Thoracic aorta (tissue), 2 donors: ENCODE measurements around the gene ALDH1L1. TPM values are rescaled to one million over a fixed set of nuclear protein-coding genes. Genes with fewer than 3 reads are reported as not detected.
"Not testable (repeated sequence)": the region's sequence is repeated elsewhere in the genome, so short reads cannot be mapped to it uniquely, and the experiment has no call there.

Experiments used
- ATAC-seq: fragments of 150-250 bp; one replicate; pipeline ENCODE4 v1.8.0; 2017; ENCODE audit warnings: low read depth; ENCODE audit not compliant: insufficient number of reproducible peaks, low FRiP score
- DNase-seq: peaks from one replicate; pipeline ENCODE4 v3.0.0-alpha.2; 2020; ENCODE audit warnings: low spot score
- H3K27ac ChIP-seq, 2 donors: fragments of 200-600 bp; sonication (generic); 1 replicate in 1 of 2; 2 replicates in 1 of 2; pipeline ENCODE4 v1.5.1; 2016; ENCODE audit warnings: mild to moderate bottlenecking in 2 of 2, moderate library complexity in 2 of 2
- H3K27me3 ChIP-seq: fragments of 200-600 bp; sonication (generic); replicated peaks from 2 replicates; pipeline ENCODE4 v1.6.0; 2016; ENCODE audit warnings: mild to moderate bottlenecking; ENCODE audit not compliant: insufficient read depth
- H3K36me3 ChIP-seq: fragments of 200-600 bp; sonication (generic); one replicate; pipeline ENCODE4 v1.5.1; 2016
- H3K4me1 ChIP-seq, 2 donors: fragments of 200-600 bp; sonication (generic); 1 replicate in 1 of 2; 2 replicates in 1 of 2; pipeline versions ENCODE4 v1.5.1 to v1.6.0; 2016; ENCODE audit warnings: low read depth in 2 of 2, mild to moderate bottlenecking in 1 of 2; ENCODE audit not compliant: control insufficient read depth in 1 of 2
- H3K4me3 ChIP-seq: fragments of 200-600 bp; sonication (generic); 2 replicates; pipeline ENCODE4 v1.5.1; 2016; ENCODE audit warnings: mild to moderate bottlenecking
- H3K9me3 ChIP-seq: fragments of 200-600 bp; sonication (generic); 2 replicates; pipeline ENCODE4 v1.5.1; 2016
- CTCF ChIP-seq: fragments of 200-600 bp; sonication (generic); IDR thresholded peaks from one replicate; pipeline ENCODE4 v1.5.1; 2019; ENCODE audit warnings: antibody characterized with exemption
- total RNA-seq, 2 donors: library from RNA; depleted of rRNA; stranded (reverse); fragments of >200 nt; gene quantifications; one replicate each; pipeline versions ENCODE4 v1.1.0 to v1.2.3, GENCODE V29; 2016

Gene ALDH1L1
- total RNA-seq, 2 donors from 2014 or later: 50.2 to 62.5 TPM

- Histone ChIP-seq H3K4me3 (no peak overlapping the region), H3K36me3 (no peaks in the 10 kb centered on the region), H3K27ac (no peak overlapping the region), H3K9me3 (no peaks in the 10 kb centered on the region), H3K27me3 (no peaks in the 10 kb centered on the region), H3K4me1 (peaks cover 0 to 13% of the 10 kb centered on the region in 2 donors)
- no peak for DNase-seq
- ATAC-seq: no peak
- no peak for TF ChIP-seq CTCF
These were observed 102.6 kb downstream of the ALDH1L1 start for GRCh38 chr3:126077754-126078153.

- Histone ChIP-seq H3K36me3 (no peaks in the 10 kb centered on the region), H3K4me1 (no peaks in the 10 kb centered on the region), H3K27ac (no peak overlapping the region), H3K4me3 (no peak overlapping the region), H3K27me3 (no peaks in the 10 kb centered on the region), H3K9me3 (no peaks in the 10 kb centered on the region)
- DNase-seq: no peak
- ATAC-seq: no peak
- no peak for TF ChIP-seq CTCF
These were observed 104.2 kb downstream of the ALDH1L1 start for GRCh38 chr3:126076140-126076539.

- Histone ChIP-seq H3K4me1 (no peaks in the 10 kb centered on the region), H3K27ac (no peak overlapping the region), H3K36me3 (no peaks in the 10 kb centered on the region), H3K27me3 (no peaks in the 10 kb centered on the region), H3K9me3 (no peaks in the 10 kb centered on the region), H3K4me3 (no peak overlapping the region)
- ATAC-seq (no peak), DNase-seq (no peak)
- TF ChIP-seq CTCF: no peak
These were observed 110.2 kb downstream of the ALDH1L1 start for GRCh38 chr3:126070146-126070545.

GRCh38 chr3:126067959-126068358, 112.4 kb downstream of the ALDH1L1 start:
- Histone ChIP-seq H3K36me3 (no peaks in the 10 kb centered on the region), H3K27me3 (no peaks in the 10 kb centered on the region), H3K9me3 (no peaks in the 10 kb centered on the region), H3K4me1 (no peaks in the 10 kb centered on the region), H3K4me3 (no peak overlapping the region), H3K27ac (no peak overlapping the region)
- ATAC-seq: no peak
- no peak for DNase-seq
- TF ChIP-seq CTCF: no peak

GRCh38 chr3:126066676-126067075, 113.7 kb downstream of the ALDH1L1 start:
- not testable (repeated sequence) for ATAC-seq, H3K4me3 ChIP-seq, H3K36me3 ChIP-seq, H3K9me3 ChIP-seq, H3K27ac ChIP-seq, H3K27me3 ChIP-seq, H3K4me1 ChIP-seq, DNase-seq

GRCh38 chr3:126065876-126066275, 114.5 kb downstream of the ALDH1L1 start:
- Histone ChIP-seq H3K4me3 (no peak overlapping the region), H3K9me3 (no peaks in the 10 kb centered on the region), H3K27ac (no peak overlapping the region), H3K27me3 (no peaks in the 10 kb centered on the region), H3K36me3 (no peaks in the 10 kb centered on the region), H3K4me1 (no peaks in the 10 kb centered on the region)
- TF ChIP-seq CTCF: no peak
- no peak for DNase-seq
- no peak for ATAC-seq
